Panc1 (cell line): ENCODE measurements around the gene GPATCH11. TPM values are rescaled to one million over a fixed set of nuclear protein-coding genes. Genes with fewer than 3 reads are reported as not detected.

ENCODE experiments used
- ATAC-seq: fragments of 200-7000 bp; cut with Tn5 transposase; 2 replicates; pipeline ENCODE4 v1.9.1; 2020; ENCODE audit warnings: mild to moderate bottlenecking, moderate library complexity
- BruUV-seq: library from RNA; stranded (reverse); fragments of 400-500 nt; replicated peaks from 2 replicates; lab custom pipeline; 2021; lab: Mats Ljungman, UMichigan
- CTCF ChIA-PET: fragments of 300-600 bp; sonication (Branson Sonifier 250); formaldehyde crosslinking; loops from one replicate; lab custom pipeline; 2022; ENCODE audit warnings: antibody characterized with exemption; lab: Charles Lee
- POLR2A ChIA-PET: fragments of 300-600 bp; sonication (Branson Sonifier 250); formaldehyde crosslinking; loops from one replicate; lab custom pipeline; 2022; ENCODE audit warnings: antibody characterized with exemption; lab: Charles Lee
- DNase-seq: peaks from one replicate; pipeline ENCODE4 v3.0.0-alpha.2; 2010; ENCODE audit warnings: low read depth, low spot score
- H3K27ac ChIP-seq: 2 replicates; pipeline ENCODE4 v1.5.1; 2011; ENCODE audit warnings: mild to moderate bottlenecking, low read length, inconsistent platforms
- H3K27me3 ChIP-seq: fragments of 200-500 bp; sonication (Bioruptor generic); 2 replicates; pipeline ENCODE4 v1.6.0; 2014; ENCODE audit warnings: low read length, inconsistent platforms; ENCODE audit not compliant: control insufficient read depth, insufficient read depth
- H3K36me3 ChIP-seq: fragments of 200-500 bp; sonication (Bioruptor generic); 2 replicates; pipeline ENCODE4 v1.5.1; 2014; ENCODE audit warnings: inconsistent platforms, mild to moderate bottlenecking, low read length, moderate library complexity; ENCODE audit not compliant: control insufficient read depth, insufficient read depth
- H3K4me1 ChIP-seq: 2 replicates; pipeline ENCODE4 v1.5.1; 2011; ENCODE audit warnings: inconsistent platforms, mild to moderate bottlenecking, low read length, moderate library complexity; ENCODE audit not compliant: control insufficient read depth, insufficient read depth
- H3K4me3 ChIP-seq, 2 experiments: 2 replicates each; pipeline ENCODE4 v1.5.1; 2011 to 2012; ENCODE audit warnings: low read depth in 2 of 2, low read length in 2 of 2, mild to moderate bottlenecking in 2 of 2, inconsistent platforms in 1 of 2, moderate library complexity in 1 of 2
- H3K9me3 ChIP-seq: fragments of 200-500 bp; sonication (Bioruptor generic); 2 replicates; pipeline ENCODE4 v1.5.1; 2014; ENCODE audit warnings: low read depth, mild to moderate bottlenecking, inconsistent platforms, low read length, moderate library complexity; ENCODE audit not compliant: control insufficient read depth, insufficient read depth
- POLR2AphosphoS5 ChIP-seq: IDR thresholded peaks from 2 replicates; pipeline ENCODE4 v1.6.1; 2012; ENCODE audit warnings: mild to moderate bottlenecking, low read depth, low read length, moderate library complexity
- SIN3A ChIP-seq: IDR thresholded peaks from 2 replicates; pipeline ENCODE4 v1.6.1; 2012; ENCODE audit warnings: low read depth, mild to moderate bottlenecking, low read length, moderate library complexity, borderline replicate concordance; ENCODE audit not compliant: insufficient read depth
- TCF7L2 ChIP-seq: IDR thresholded peaks from 2 replicates; pipeline ENCODE4 v1.6.1; 2011; ENCODE audit warnings: mild to moderate bottlenecking, low read depth, low read length, inconsistent platforms
- in situ Hi-C: cut with HindIII; loops from 2 replicates; pipeline ENCODE4 v1.10.0; 2016; ENCODE audit warnings: low sequenced_read_pairs, low pct_unique_long_range_greater_than_20kb
- intact Hi-C: fragments of 100-400 bp; cut with micrococcal nuclease; formaldehyde crosslinking; loops from one replicate; pipeline ENCODE4 v1.10.0; 2022; ENCODE audit not compliant: unreplicated experiment
- total RNA-seq: library from RNA; stranded (reverse); gene quantifications from one replicate; pipeline ENCODE4 v1.2.1, GENCODE V29; 2021; ENCODE audit not compliant: unreplicated experiment
- TF ChIP-seq, protein P1 (sequence below): fragments of 450-650 bp; IDR thresholded peaks from 2 replicates; pipeline ENCODE4 v1.5.1; 2017; ENCODE audit warnings: mild to moderate bottlenecking
- TF ChIP-seq, protein P2 (sequence below), 2 experiments: IDR thresholded peaks; 2 replicates each; pipeline ENCODE4 v1.6.1; 2011 to 2012; ENCODE audit warnings: low read depth in 2 of 2, control low read depth in 1 of 2, low read length in 1 of 2, mild to moderate bottlenecking in 1 of 2, moderate library complexity in 1 of 2; ENCODE audit not compliant: insufficient read depth in 1 of 2

GPATCH11 gene
- total RNA-seq, 1 experiment from 2014 or later: 7.1 TPM

DNA sequence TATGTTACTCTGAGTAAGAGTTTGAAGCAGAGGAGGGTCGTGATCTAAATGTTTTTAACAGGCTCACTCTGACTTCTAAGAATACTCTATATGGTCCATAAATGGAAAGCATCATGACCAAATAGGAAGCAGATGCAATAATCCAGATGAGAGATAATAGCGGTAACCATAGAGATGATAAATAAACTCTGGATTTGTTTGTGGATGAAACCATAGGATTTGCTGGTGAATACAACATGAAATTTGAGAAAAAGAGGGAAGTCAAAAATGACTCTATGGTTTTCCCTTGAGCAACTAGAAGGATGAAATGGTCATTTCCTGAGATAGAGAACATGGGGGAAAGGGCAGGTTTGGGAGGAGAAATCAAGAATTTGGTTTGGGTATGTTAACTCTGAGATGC, 4.1 kb upstream of the GPATCH11 start:
- intact Hi-C loops (no loop called here), in situ Hi-C loops (no loop called here)
- TF ChIP-seq, protein P1, sequence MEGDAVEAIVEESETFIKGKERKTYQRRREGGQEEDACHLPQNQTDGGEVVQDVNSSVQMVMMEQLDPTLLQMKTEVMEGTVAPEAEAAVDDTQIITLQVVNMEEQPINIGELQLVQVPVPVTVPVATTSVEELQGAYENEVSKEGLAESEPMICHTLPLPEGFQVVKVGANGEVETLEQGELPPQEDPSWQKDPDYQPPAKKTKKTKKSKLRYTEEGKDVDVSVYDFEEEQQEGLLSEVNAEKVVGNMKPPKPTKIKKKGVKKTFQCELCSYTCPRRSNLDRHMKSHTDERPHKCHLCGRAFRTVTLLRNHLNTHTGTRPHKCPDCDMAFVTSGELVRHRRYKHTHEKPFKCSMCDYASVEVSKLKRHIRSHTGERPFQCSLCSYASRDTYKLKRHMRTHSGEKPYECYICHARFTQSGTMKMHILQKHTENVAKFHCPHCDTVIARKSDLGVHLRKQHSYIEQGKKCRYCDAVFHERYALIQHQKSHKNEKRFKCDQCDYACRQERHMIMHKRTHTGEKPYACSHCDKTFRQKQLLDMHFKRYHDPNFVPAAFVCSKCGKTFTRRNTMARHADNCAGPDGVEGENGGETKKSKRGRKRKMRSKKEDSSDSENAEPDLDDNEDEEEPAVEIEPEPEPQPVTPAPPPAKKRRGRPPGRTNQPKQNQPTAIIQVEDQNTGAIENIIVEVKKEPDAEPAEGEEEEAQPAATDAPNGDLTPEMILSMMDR: no peak
- TF ChIP-seq, protein P2, sequence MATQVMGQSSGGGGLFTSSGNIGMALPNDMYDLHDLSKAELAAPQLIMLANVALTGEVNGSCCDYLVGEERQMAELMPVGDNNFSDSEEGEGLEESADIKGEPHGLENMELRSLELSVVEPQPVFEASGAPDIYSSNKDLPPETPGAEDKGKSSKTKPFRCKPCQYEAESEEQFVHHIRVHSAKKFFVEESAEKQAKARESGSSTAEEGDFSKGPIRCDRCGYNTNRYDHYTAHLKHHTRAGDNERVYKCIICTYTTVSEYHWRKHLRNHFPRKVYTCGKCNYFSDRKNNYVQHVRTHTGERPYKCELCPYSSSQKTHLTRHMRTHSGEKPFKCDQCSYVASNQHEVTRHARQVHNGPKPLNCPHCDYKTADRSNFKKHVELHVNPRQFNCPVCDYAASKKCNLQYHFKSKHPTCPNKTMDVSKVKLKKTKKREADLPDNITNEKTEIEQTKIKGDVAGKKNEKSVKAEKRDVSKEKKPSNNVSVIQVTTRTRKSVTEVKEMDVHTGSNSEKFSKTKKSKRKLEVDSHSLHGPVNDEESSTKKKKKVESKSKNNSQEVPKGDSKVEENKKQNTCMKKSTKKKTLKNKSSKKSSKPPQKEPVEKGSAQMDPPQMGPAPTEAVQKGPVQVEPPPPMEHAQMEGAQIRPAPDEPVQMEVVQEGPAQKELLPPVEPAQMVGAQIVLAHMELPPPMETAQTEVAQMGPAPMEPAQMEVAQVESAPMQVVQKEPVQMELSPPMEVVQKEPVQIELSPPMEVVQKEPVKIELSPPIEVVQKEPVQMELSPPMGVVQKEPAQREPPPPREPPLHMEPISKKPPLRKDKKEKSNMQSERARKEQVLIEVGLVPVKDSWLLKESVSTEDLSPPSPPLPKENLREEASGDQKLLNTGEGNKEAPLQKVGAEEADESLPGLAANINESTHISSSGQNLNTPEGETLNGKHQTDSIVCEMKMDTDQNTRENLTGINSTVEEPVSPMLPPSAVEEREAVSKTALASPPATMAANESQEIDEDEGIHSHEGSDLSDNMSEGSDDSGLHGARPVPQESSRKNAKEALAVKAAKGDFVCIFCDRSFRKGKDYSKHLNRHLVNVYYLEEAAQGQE (IDR thresholded peaks at IDR 0.05; ENCODE audit: insufficient read depth in 1 of 2, low read depth in 2 of 2, low read length in 1 of 2): no peak
- TF ChIP-seq SIN3A: no peak
- TF ChIP-seq POLR2AphosphoS5: no peak

DNA sequence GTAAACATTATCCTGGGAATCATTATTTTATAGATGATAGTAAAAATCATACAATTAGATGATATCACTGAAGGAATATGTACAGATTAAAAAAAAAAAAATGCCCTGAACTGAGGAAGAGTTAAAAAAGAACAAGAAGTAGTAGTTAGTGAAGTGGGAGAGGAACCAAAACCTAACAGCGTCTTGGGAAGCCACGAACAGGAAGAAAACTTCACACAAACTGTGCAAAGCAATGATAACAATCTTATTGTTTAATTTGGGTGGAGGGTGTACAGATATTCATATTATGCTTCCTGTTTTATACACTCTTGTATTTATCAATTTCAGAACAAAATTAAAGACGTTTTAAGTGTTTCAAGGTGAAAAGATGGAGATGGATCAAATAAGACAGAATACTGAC, 3.6 kb upstream of the GPATCH11 start:
- no peaks in the 10 kb centered on the region for H3K9me3 ChIP-seq
- no peaks in the 10 kb centered on the region for H3K27me3 ChIP-seq
- CTCF ChIA-PET: no interaction called here
- intact Hi-C loops (no loop called here), in situ Hi-C loops (no loop called here)
- no TSS peak for BruUV-seq
- H3K4me1 ChIP-seq: peaks cover 16% of the 10 kb centered on the region
- POLR2A ChIA-PET: no interaction called here
- TF ChIP-seq, protein P2 (IDR thresholded peaks at IDR 0.05; ENCODE audit: insufficient read depth in 1 of 2, low read depth in 2 of 2, low read length in 1 of 2): no peak
- TF ChIP-seq POLR2AphosphoS5: no peak
- TF ChIP-seq TCF7L2: no peak
- TF ChIP-seq, protein P1: no peak
- ATAC-seq (no peak), DNase-seq (no peak)
- H3K27ac ChIP-seq: no peak overlapping the region
- no peak overlapping the region for H3K4me3 ChIP-seq
- H3K36me3 ChIP-seq: no peaks in the 10 kb centered on the region; the same call in none of the 2 replicates

More for the DNA sequence above, 4.1 kb upstream of the GPATCH11 start:
- BruUV-seq: no TSS peak
- H3K4me1 ChIP-seq: peaks cover 14% of the 10 kb centered on the region
- no peak overlapping the region for H3K4me3 ChIP-seq
- no peaks in the 10 kb centered on the region for H3K9me3 ChIP-seq
- H3K27me3 ChIP-seq: no peaks in the 10 kb centered on the region
- no peak for ATAC-seq
- H3K27ac ChIP-seq: no peak overlapping the region
- ChIA-PET CTCF (no interaction called here), POLR2A (no interaction called here)
- no peak for DNase-seq
- no peaks in the 10 kb centered on the region; the same call in none of the 2 replicates for H3K36me3 ChIP-seq
